Activated naive CD8-positive, alpha-beta T cell (primary cell): ENCODE measurements around the gene ZNF518A.

ENCODE experiments used
- H3K27ac Mint-ChIP-seq: one replicate; pipeline ENCODE4 v1.8.0; 2021; ENCODE audit warnings: mixed read lengths
- H3K27me3 Mint-ChIP-seq: one replicate; pipeline ENCODE4 v1.8.0; 2021; ENCODE audit warnings: mixed read lengths
- H3K36me3 Mint-ChIP-seq: one replicate; pipeline ENCODE4 v1.8.0; 2021; ENCODE audit warnings: mixed read lengths
- H3K4me1 Mint-ChIP-seq: one replicate; pipeline ENCODE4 v1.8.0; 2021; ENCODE audit warnings: low read depth, mixed read lengths
- H3K4me3 Mint-ChIP-seq: one replicate; pipeline ENCODE4 v1.8.0; 2021; ENCODE audit warnings: mild to moderate bottlenecking, mixed read lengths
- H3K9me3 Mint-ChIP-seq: one replicate; pipeline ENCODE4 v1.8.0; 2021; ENCODE audit warnings: low read depth, mixed read lengths

The ZNF518A gene, protein sequence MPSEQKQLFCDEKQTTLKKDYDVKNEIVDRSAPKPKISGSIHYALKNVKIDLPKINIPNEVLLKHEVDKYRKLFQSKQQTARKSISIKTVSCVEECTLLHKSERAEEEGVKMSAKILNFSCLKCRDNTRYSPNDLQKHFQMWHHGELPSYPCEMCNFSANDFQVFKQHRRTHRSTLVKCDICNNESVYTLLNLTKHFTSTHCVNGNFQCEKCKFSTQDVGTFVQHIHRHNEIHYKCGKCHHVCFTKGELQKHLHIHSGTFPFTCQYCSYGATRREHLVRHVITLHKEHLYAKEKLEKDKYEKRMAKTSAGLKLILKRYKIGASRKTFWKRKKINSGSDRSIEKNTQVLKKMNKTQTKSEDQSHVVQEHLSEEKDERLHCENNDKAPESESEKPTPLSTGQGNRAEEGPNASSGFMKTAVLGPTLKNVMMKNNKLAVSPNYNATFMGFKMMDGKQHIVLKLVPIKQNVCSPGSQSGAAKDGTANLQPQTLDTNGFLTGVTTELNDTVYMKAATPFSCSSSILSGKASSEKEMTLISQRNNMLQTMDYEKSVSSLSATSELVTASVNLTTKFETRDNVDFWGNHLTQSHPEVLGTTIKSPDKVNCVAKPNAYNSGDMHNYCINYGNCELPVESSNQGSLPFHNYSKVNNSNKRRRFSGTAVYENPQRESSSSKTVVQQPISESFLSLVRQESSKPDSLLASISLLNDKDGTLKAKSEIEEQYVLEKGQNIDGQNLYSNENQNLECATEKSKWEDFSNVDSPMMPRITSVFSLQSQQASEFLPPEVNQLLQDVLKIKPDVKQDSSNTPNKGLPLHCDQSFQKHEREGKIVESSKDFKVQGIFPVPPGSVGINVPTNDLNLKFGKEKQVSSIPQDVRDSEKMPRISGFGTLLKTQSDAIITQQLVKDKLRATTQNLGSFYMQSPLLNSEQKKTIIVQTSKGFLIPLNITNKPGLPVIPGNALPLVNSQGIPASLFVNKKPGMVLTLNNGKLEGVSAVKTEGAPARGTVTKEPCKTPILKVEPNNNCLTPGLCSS (N-terminal part only)

DNA sequence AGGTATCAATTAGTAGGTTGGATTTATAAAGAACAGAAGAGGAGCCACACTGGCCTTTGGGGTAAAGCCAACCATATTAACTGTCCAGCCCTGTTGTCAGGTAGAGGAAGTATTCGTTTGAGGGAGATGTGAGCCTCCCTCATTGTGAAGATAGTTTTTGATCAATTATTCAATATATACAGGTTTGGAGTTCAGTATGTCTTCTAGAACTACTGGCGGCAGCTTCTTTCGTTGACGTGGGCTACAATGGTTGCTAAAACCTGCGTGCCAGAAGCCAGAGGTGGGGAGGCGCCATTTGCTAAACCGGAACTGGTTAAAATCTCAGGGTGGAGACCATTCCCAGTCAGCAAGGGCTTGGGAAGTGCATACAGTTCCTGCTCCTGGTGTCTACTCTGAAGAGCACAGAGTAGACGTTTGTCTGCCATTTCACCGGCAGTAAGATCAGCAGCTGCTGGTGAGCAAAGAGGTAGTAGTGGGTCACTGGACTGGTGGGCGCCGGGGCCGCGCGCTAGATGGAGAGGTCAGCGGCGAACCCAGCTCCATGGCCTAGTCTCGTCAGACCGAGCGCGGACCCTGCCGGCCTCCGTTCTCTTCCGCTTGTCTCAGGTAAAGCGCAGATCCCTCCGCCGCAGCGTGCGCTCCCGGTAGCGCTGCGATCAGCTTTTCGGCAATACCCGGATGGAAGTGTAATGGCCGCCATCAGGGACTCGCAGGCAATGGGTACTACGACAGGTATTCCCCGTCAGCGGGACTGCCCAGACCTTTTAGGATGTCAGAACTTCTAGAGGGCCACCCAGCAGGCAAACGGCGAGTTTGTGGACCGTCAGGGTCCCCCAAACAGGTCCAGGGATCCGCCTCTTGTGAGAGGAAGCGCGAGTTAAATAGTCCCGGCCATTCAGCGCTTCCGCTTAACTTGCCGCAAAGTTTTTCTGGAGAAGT is at the start of gene ZNF518A:
ZNF518A (plus strand) TSS at position 911 of the 939 bp plus-strand sequence. CDS start 26,026 bp downstream, outside the sequence.
- Mint-ChIP-seq H3K4me1 (peaks cover 24% of the 10 kb centered on the region), H3K36me3 (peaks cover 25% of the 10 kb centered on the region), H3K9me3 (peaks cover 6% of the 10 kb centered on the region), H3K27ac (peak within 1 kb of the TSS; percentile 98), H3K4me3 (peak within 1 kb of the TSS; percentile 95), H3K27me3 (peaks cover 24% of the 10 kb centered on the region)

DNA sequence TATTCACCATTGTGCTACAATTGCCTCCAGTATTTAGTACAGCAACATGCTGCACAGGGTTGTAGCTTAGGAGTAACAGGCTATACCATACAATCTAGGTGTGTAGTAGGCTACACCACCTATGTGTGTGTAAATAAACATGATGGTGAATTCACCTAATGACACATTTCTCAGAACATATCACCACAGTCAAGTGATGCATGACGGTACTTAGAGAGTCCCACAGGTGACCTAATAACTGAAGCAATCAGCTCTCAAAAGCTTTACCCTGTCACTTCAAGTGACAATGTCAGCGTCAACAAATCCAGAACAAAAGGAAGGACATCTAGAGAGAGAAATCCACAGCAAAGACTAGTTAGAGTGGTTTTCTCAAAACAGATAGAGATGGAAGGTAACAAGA is 47.9 kb upstream of the ZNF518A start:
- Mint-ChIP-seq H3K36me3 (peaks cover 19% of the 10 kb centered on the region), H3K4me1 (no peaks in the 10 kb centered on the region), H3K27me3 (no peaks in the 10 kb centered on the region), H3K9me3 (no peaks in the 10 kb centered on the region), H3K4me3 (no peak overlapping the region), H3K27ac (no peak overlapping the region)

DNA sequence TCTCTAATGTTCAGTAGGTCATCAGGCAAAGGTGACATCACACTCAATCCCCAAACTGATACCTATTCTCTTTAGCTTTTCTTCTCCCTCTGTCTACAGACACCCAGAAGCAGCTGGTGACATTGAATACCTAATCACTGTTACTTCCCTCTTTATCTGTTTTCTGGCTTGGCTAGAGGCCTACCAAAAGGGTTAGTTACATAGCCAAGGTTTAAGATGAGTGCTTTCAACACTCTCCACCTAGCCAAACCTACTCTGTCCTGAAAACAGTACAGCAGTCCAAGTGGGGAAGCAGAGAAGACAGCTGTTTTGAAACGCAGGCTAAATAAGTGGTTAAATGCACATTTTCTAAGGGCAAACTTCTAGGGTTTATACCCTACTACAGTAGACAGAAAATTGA is 47.3 kb upstream of the ZNF518A start:
- Mint-ChIP-seq H3K9me3 (no peaks in the 10 kb centered on the region), H3K27me3 (no peaks in the 10 kb centered on the region), H3K4me1 (no peaks in the 10 kb centered on the region), H3K36me3 (peaks cover 21% of the 10 kb centered on the region), H3K27ac (no peak overlapping the region), H3K4me3 (no peak overlapping the region)

DNA sequence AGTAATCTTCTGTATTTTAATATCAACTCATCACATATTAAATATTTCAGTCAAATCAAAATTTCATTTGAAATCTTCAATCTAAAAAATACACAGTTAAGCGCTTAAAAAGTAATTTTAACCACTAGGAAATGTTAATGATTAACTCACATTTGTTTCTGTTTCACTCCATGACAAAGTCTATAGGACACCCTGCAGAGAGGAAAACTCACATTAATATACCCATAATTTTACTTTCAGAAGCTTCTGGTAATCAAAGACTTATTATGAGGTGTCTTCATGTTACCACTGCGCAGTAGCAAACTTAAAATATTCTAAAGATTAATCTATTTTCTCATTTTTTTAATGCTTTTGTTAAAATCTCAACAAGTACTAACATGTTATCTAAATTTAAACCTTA is 41.0 kb upstream of the ZNF518A start:
- peak overlapping the region; percentile 58 for H3K27ac Mint-ChIP-seq
- H3K9me3 Mint-ChIP-seq, result no peaks in the 10 kb centered on the region
- H3K36me3 Mint-ChIP-seq, result peaks cover 18% of the 10 kb centered on the region
- peaks cover 15% of the 10 kb centered on the region for H3K4me1 Mint-ChIP-seq
- peak overlapping the region; percentile 94 for H3K4me3 Mint-ChIP-seq
- H3K27me3 Mint-ChIP-seq, result peaks cover 18% of the 10 kb centered on the region

DNA sequence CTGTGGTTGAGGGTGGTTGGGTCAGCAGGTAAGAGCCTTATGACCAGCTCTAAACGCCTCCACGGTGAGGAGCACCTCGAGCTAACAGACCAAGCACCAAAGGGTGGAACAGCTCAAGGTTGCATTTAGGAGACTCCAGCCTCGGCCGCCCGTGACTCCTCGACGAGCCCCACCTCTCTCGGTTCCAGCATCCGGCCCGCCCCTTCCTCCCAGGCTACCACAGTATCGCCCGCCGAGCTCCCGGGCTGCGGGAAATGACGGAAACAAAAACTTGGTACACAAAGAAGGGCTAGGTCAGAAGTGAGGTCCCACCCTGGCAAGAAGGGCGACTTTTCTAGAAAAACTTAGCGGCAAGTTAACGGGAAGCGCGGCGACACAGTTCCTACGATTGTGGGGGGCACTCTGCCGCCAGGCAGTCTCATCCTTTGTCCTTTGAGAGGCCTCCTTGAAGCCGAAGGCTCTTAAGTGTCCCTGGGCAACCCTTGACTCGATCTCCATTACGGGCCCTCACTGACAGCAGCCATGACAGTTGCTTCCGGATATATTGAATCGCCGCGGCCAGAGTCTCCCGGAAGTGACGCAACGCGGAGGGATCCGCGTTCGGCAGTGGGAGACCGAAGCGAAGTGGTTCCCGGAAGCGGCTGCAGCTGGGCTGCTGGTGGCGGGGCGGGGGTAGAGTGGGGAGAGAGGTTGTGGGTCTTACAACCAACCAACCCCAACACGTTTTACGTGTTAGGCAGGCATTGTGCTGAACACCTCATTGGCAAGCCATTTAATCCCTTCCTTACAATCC is 40.2 kb upstream of the ZNF518A start:
- Mint-ChIP-seq H3K27me3 (peaks cover 20% of the 10 kb centered on the region), H3K9me3 (no peaks in the 10 kb centered on the region), H3K27ac (peak overlapping the region; percentile 96), H3K36me3 (peaks cover 16% of the 10 kb centered on the region), H3K4me3 (peak overlapping the region; percentile 94), H3K4me1 (peaks cover 15% of the 10 kb centered on the region)

DNA sequence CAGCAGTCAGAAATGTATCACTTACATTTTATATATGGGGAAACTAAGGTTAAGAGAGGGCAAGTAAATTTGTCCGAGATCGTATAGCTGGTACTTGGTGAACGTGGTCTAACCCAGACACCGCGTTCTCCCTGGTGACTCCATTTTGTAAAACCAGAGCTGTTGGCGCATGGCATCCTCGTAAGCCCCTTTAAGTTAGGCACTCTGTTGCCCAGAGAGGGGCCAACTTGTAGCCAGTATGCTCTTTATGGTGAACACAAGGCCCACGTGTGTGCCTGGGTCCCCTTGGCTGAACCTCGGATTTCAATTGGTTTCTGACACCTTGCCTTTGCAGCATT is 39.7 kb upstream of the ZNF518A start:
- Mint-ChIP-seq H3K4me1 (peaks cover 15% of the 10 kb centered on the region), H3K27me3 (peaks cover 26% of the 10 kb centered on the region), H3K27ac (peak overlapping the region; percentile 96), H3K4me3 (peak overlapping the region; percentile 94), H3K9me3 (no peaks in the 10 kb centered on the region), H3K36me3 (peaks cover 16% of the 10 kb centered on the region)

DNA sequence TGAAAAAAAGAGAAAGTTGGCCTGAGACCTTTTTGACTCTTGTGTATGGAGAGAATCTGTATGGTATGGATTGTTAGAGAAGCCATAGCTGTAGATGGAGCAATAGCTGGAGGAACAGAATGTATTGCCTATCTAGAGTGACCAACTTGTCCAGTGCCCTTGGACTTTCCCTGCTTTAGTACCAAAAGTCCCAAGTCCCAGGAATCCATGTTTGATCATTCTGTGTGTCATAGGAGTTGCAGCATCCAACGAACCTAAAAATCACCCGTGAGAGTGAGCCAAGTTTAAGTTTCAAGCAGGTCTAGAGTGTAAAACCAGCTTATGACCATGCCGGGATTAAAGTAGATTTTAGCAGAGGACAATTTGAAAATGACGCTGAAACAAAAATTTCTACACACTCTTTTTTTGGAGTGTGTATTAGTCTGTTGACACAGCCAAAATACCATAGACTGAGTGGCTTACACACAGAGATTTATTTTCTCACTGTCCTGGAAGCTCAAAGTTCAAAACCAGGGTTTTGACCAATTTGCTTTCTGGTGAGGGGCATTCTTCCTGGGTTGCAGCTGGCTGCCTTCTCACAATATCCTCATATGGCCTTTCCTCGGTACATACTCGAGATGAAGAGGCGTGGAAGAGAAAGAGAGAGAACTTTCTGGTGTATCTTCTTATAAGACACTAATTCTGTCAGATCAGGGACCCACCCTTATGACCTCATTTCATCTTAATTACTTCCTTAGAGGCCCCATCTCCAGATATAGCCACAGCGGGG is 36.9 kb upstream of the ZNF518A start:
- H3K4me1 Mint-ChIP-seq, result peaks cover 15% of the 10 kb centered on the region
- no peak overlapping the region for H3K4me3 Mint-ChIP-seq
- H3K27me3 Mint-ChIP-seq, result peaks cover 46% of the 10 kb centered on the region
- H3K27ac Mint-ChIP-seq, result no peak overlapping the region
- H3K9me3 Mint-ChIP-seq, result no peaks in the 10 kb centered on the region
- H3K36me3 Mint-ChIP-seq, result peaks cover 14% of the 10 kb centered on the region

DNA sequence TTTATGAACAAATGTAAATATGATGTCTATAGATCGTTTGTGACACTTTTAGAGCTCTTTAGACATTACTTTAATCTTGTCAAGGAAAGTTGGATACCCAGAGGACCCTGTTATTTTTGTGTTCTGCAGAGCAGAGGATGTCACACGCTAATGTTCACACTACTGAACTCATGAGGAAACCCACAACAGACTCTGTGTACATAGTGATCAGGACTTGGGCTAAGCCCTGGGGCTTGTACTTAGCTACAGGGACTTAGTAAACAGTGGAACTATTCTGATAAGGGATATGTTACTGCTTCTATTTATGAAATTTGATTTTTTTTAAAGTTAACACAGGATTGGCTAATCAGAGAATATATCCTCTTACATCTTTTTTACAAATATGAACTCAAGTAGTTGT is 36.1 kb upstream of the ZNF518A start:
- peaks cover 10% of the 10 kb centered on the region for H3K4me1 Mint-ChIP-seq
- H3K4me3 Mint-ChIP-seq, result no peak overlapping the region
- H3K27me3 Mint-ChIP-seq, result peaks cover 47% of the 10 kb centered on the region
- H3K9me3 Mint-ChIP-seq, result no peaks in the 10 kb centered on the region
- H3K36me3 Mint-ChIP-seq, result peaks cover 12% of the 10 kb centered on the region
- H3K27ac Mint-ChIP-seq, result no peak overlapping the region

DNA sequence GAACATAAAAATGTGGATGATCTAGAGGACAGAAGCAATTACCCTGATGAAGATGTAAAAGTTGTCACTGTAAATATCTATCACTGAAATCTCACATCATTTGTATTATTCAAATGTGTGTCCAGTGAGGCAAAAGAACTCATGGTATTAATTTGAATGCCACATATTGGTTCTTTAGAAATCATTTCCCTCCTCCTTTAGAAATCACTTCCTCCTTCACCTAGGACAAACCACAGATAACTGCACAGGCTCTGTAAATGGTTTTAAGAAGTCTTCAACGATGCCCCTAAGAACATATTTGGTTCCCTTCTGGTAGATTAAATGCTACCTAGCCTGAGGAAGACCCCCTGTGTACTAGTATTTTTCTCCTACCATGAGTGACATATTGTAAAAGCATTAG is 33.1 kb upstream of the ZNF518A start:
- Mint-ChIP-seq H3K4me3 (no peak overlapping the region), H3K4me1 (no peaks in the 10 kb centered on the region), H3K36me3 (peaks cover 13% of the 10 kb centered on the region), H3K9me3 (no peaks in the 10 kb centered on the region), H3K27me3 (peaks cover 66% of the 10 kb centered on the region), H3K27ac (no peak overlapping the region)

DNA sequence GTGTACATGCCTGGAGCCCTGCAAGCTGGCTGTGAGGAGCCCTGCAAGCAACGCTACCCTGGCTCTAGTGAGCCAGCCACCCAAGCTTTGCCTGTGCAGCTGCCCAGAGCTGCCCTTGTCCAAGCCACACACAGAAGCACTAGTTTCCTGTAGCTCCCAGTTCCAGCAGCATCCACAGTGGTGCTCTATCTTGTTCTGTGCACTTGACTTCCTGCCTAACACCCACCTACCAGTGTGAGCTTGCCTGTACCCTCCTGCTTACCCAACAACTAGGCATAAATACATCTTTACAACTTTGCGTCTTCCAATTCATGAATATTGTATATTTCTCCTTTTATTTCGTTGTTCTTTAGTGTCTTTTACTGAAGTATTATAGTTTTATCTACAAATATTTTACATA is 32.2 kb upstream of the ZNF518A start:
- no peaks in the 10 kb centered on the region for H3K9me3 Mint-ChIP-seq
- peaks cover 62% of the 10 kb centered on the region for H3K27me3 Mint-ChIP-seq
- H3K4me3 Mint-ChIP-seq, result no peak overlapping the region
- H3K4me1 Mint-ChIP-seq, result no peaks in the 10 kb centered on the region
- peaks cover 11% of the 10 kb centered on the region for H3K36me3 Mint-ChIP-seq
- no peak overlapping the region for H3K27ac Mint-ChIP-seq

DNA sequence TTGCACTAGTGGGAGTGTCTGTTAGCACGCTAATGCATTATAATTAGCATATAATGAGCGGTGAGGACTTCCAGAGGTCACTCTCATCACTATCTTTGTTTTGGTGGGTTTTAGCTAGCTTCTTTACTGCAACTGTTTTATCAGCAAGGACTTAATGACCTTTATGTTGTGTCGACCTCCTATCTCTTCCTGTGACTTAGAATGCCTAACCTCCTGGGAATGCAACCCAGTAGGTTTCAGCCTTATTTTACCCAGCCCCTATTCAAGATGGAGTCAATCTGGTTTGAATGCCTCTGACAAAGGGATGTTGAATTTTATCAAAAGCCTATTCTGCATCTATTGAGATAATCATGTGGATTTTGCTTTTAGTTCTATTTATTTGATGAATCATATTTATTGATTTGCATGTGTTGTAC is 22.5 kb upstream of the ZNF518A start:
- Mint-ChIP-seq H3K4me1 (no peaks in the 10 kb centered on the region), H3K4me3 (no peak overlapping the region), H3K27me3 (peaks cover 58% of the 10 kb centered on the region), H3K36me3 (peaks cover 19% of the 10 kb centered on the region), H3K9me3 (peaks cover 21% of the 10 kb centered on the region), H3K27ac (no peak overlapping the region)

DNA sequence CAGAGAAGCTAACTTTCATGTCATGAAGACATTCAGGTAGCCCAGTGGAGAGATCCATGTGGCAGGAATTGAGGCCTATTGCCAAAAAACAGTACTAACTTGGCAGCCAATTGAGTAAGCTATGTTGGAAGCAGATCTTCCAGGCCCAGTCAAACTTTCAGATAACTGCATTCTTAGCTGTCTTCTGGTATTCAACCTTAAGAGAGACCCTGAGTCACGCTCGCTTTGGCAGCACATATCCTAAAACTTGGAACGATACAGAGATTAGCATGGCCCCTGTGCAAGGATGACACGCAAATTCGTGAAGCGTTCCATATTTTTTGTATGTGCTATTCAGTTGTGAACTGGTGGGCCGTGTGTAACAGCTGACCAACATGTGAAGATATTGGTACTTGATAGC is 17.6 kb upstream of the ZNF518A start:
- Mint-ChIP-seq H3K27me3 (peaks cover 61% of the 10 kb centered on the region), H3K27ac (no peak overlapping the region), H3K4me3 (no peak overlapping the region), H3K36me3 (peaks cover 17% of the 10 kb centered on the region), H3K4me1 (no peaks in the 10 kb centered on the region), H3K9me3 (peaks cover 21% of the 10 kb centered on the region)
